Gastrocnemius medialis (tissue), 4 donors: ENCODE data around the gene TP73.

Experiments used
- POLR2A ChIP-seq, 2 donors: fragments of 450-650 bp; IDR thresholded peaks; one replicate each; pipeline ENCODE4 v1.6.1; 2017; ENCODE audit warnings: antibody characterized with exemption in 2 of 2, mild to moderate bottlenecking in 2 of 2, moderate library complexity in 2 of 2
- TF ChIP-seq, protein P1 (sequence below), 5 experiments: fragments of 450-650 bp in 3 of 5; fragments of 200-600 bp in 2 of 5; sonication (generic) in 2 of 5; IDR thresholded peaks in 4 of 5; conservative IDR thresholded peaks in 1 of 5; 1 replicate in 4 of 5; 2 replicates in 1 of 5; pipeline ENCODE4 v1.5.1; 2016 to 2019; ENCODE audit warnings: antibody characterized with exemption in 5 of 5, mild to moderate bottlenecking in 3 of 5, moderate library complexity in 3 of 5

DNA sequence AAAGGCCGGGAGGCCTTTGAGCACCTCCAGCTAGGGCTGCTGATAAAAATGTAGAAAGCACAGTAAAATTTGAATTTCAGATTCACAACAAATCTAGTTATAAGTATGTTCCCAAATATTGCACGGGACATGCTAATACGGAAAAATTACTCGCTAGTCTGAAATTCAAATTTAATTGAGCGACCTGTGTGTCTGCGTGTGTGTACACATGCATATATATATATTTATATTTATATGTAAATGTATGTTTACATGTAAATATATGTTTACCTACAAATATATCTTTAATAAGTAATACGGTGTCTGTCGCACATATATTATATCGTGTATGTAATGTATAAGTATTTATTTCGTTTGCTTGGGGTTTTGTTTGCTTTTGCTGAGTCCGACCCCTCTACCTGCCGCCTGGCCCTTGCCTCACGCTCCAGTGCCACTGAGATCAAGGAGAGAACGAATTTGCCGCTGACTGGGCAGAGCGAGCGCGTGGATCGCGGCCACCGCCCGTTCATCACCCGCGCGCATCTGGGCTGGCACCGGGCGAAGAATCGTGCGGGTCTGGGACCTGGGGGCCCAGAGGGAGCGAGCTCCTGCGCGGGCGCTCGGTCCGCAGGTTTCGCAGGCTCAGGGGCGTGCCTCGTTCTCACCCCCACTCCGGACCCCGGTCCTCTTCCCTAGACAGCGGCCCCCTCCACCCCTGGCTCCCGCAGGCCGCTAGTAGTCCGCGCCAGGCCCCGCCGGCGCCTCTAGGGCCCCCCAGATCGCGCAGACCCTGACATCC is 1.9 kb upstream of the TP73 start:
- no peak for TF ChIP-seq POLR2A (IDR thresholded peaks at IDR 0.05)
- TF ChIP-seq, protein P1, sequence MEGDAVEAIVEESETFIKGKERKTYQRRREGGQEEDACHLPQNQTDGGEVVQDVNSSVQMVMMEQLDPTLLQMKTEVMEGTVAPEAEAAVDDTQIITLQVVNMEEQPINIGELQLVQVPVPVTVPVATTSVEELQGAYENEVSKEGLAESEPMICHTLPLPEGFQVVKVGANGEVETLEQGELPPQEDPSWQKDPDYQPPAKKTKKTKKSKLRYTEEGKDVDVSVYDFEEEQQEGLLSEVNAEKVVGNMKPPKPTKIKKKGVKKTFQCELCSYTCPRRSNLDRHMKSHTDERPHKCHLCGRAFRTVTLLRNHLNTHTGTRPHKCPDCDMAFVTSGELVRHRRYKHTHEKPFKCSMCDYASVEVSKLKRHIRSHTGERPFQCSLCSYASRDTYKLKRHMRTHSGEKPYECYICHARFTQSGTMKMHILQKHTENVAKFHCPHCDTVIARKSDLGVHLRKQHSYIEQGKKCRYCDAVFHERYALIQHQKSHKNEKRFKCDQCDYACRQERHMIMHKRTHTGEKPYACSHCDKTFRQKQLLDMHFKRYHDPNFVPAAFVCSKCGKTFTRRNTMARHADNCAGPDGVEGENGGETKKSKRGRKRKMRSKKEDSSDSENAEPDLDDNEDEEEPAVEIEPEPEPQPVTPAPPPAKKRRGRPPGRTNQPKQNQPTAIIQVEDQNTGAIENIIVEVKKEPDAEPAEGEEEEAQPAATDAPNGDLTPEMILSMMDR (IDR thresholded peaks at IDR 0.05 in 4 of 5, conservative IDR thresholded peaks at IDR 0.05 in 1 of 5), result no peak
